ENCODE results near the gene FAM131C.

- TF ChIP-seq POLR2A (IDR thresholded peaks at IDR 0.05) (no peak), EP300 (IDR thresholded peaks at IDR 0.05) (no peak)
Measured at GRCh38 chr1:16063921-16064320, 9.5 kb downstream of the FAM131C start.

Measured in upper lobe of left lung (tissue), 4 donors.